Panc1 (cell line): ENCODE data around the gene BRINP3. TPM values are rescaled to one million over a fixed set of nuclear protein-coding genes. Genes with fewer than 3 reads are reported as not detected.

ENCODE experiments used
- ATAC-seq: fragments of 200-7000 bp; cut with Tn5 transposase; 2 replicates; pipeline ENCODE4 v1.9.1; 2020; ENCODE audit warnings: mild to moderate bottlenecking, moderate library complexity
- BruUV-seq: library from RNA; stranded (reverse); fragments of 400-500 nt; replicated peaks from 2 replicates; lab custom pipeline; 2021; lab: Mats Ljungman, UMichigan
- CTCF ChIA-PET: fragments of 300-600 bp; sonication (Branson Sonifier 250); formaldehyde crosslinking; loops from one replicate; lab custom pipeline; 2022; ENCODE audit warnings: antibody characterized with exemption; lab: Charles Lee
- POLR2A ChIA-PET: fragments of 300-600 bp; sonication (Branson Sonifier 250); formaldehyde crosslinking; loops from one replicate; lab custom pipeline; 2022; ENCODE audit warnings: antibody characterized with exemption; lab: Charles Lee
- DNase-seq: peaks from one replicate; pipeline ENCODE4 v3.0.0-alpha.2; 2010; ENCODE audit warnings: low read depth, low spot score
- H3K27ac ChIP-seq: 2 replicates; pipeline ENCODE4 v1.5.1; 2011; ENCODE audit warnings: mild to moderate bottlenecking, low read length, inconsistent platforms
- H3K27me3 ChIP-seq: fragments of 200-500 bp; sonication (Bioruptor generic); 2 replicates; pipeline ENCODE4 v1.6.0; 2014; ENCODE audit warnings: low read length, inconsistent platforms; ENCODE audit not compliant: control insufficient read depth, insufficient read depth
- H3K36me3 ChIP-seq: fragments of 200-500 bp; sonication (Bioruptor generic); 2 replicates; pipeline ENCODE4 v1.5.1; 2014; ENCODE audit warnings: inconsistent platforms, mild to moderate bottlenecking, low read length, moderate library complexity; ENCODE audit not compliant: control insufficient read depth, insufficient read depth
- H3K4me1 ChIP-seq: 2 replicates; pipeline ENCODE4 v1.5.1; 2011; ENCODE audit warnings: inconsistent platforms, mild to moderate bottlenecking, low read length, moderate library complexity; ENCODE audit not compliant: control insufficient read depth, insufficient read depth
- H3K4me3 ChIP-seq, 2 experiments: 2 replicates each; pipeline ENCODE4 v1.5.1; 2011 to 2012; ENCODE audit warnings: low read depth in 2 of 2, low read length in 2 of 2, mild to moderate bottlenecking in 2 of 2, inconsistent platforms in 1 of 2, moderate library complexity in 1 of 2
- H3K9me3 ChIP-seq: fragments of 200-500 bp; sonication (Bioruptor generic); 2 replicates; pipeline ENCODE4 v1.5.1; 2014; ENCODE audit warnings: low read depth, mild to moderate bottlenecking, inconsistent platforms, low read length, moderate library complexity; ENCODE audit not compliant: control insufficient read depth, insufficient read depth
- POLR2AphosphoS5 ChIP-seq: IDR thresholded peaks from 2 replicates; pipeline ENCODE4 v1.6.1; 2012; ENCODE audit warnings: mild to moderate bottlenecking, low read depth, low read length, moderate library complexity
- SIN3A ChIP-seq: IDR thresholded peaks from 2 replicates; pipeline ENCODE4 v1.6.1; 2012; ENCODE audit warnings: low read depth, mild to moderate bottlenecking, low read length, moderate library complexity, borderline replicate concordance; ENCODE audit not compliant: insufficient read depth
- TCF7L2 ChIP-seq: IDR thresholded peaks from 2 replicates; pipeline ENCODE4 v1.6.1; 2011; ENCODE audit warnings: mild to moderate bottlenecking, low read depth, low read length, inconsistent platforms
- in situ Hi-C: cut with HindIII; loops from 2 replicates; pipeline ENCODE4 v1.10.0; 2016; ENCODE audit warnings: low sequenced_read_pairs, low pct_unique_long_range_greater_than_20kb
- intact Hi-C: fragments of 100-400 bp; cut with micrococcal nuclease; formaldehyde crosslinking; loops from one replicate; pipeline ENCODE4 v1.10.0; 2022; ENCODE audit not compliant: unreplicated experiment
- total RNA-seq: library from RNA; stranded (reverse); gene quantifications from one replicate; pipeline ENCODE4 v1.2.1, GENCODE V29; 2021; ENCODE audit not compliant: unreplicated experiment
- TF ChIP-seq, protein P1 (sequence below): fragments of 450-650 bp; IDR thresholded peaks from 2 replicates; pipeline ENCODE4 v1.5.1; 2017; ENCODE audit warnings: mild to moderate bottlenecking
- TF ChIP-seq, protein P2 (sequence below), 2 experiments: IDR thresholded peaks; 2 replicates each; pipeline ENCODE4 v1.6.1; 2011 to 2012; ENCODE audit warnings: low read depth in 2 of 2, control low read depth in 1 of 2, low read length in 1 of 2, mild to moderate bottlenecking in 1 of 2, moderate library complexity in 1 of 2; ENCODE audit not compliant: insufficient read depth in 1 of 2

BRINP3 gene
- total RNA-seq, 1 experiment from 2014 or later = 1.0 TPM

DNA sequence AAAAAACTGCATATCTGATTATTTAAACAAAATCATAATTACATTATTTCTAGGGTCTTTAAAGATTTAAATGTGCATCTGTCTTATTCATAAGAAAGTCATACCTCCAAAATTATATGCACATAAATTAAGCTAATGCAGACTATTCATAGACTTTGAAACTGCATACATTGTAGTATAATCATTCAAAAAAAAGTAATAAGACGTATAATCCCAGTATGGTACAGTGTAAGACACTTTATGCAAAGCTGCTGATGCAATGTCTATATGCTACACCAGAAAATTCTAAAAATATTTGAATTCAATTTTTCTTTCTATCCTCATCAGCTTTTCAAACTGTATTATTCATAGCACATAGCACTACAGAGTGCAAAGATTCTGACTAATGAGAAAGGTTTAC is 22.0 kb downstream of the BRINP3 start:
- in situ Hi-C loops = no loop called here
- Histone ChIP-seq H3K27me3 (no peaks in the 10 kb centered on the region), H3K4me3 (no peak overlapping the region), H3K4me1 (no peaks in the 10 kb centered on the region), H3K9me3 (no peaks in the 10 kb centered on the region), H3K27ac (no peak overlapping the region), H3K36me3 (no peaks in the 10 kb centered on the region)
- POLR2A ChIA-PET = no interaction called here
- DNase-seq (no peak), ATAC-seq (no peak)
- CTCF ChIA-PET = no interaction called here
- TF ChIP-seq, protein P1, sequence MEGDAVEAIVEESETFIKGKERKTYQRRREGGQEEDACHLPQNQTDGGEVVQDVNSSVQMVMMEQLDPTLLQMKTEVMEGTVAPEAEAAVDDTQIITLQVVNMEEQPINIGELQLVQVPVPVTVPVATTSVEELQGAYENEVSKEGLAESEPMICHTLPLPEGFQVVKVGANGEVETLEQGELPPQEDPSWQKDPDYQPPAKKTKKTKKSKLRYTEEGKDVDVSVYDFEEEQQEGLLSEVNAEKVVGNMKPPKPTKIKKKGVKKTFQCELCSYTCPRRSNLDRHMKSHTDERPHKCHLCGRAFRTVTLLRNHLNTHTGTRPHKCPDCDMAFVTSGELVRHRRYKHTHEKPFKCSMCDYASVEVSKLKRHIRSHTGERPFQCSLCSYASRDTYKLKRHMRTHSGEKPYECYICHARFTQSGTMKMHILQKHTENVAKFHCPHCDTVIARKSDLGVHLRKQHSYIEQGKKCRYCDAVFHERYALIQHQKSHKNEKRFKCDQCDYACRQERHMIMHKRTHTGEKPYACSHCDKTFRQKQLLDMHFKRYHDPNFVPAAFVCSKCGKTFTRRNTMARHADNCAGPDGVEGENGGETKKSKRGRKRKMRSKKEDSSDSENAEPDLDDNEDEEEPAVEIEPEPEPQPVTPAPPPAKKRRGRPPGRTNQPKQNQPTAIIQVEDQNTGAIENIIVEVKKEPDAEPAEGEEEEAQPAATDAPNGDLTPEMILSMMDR = no peak
- TF ChIP-seq TCF7L2 = no peak
- no peak for TF ChIP-seq POLR2AphosphoS5
- TF ChIP-seq, protein P2, sequence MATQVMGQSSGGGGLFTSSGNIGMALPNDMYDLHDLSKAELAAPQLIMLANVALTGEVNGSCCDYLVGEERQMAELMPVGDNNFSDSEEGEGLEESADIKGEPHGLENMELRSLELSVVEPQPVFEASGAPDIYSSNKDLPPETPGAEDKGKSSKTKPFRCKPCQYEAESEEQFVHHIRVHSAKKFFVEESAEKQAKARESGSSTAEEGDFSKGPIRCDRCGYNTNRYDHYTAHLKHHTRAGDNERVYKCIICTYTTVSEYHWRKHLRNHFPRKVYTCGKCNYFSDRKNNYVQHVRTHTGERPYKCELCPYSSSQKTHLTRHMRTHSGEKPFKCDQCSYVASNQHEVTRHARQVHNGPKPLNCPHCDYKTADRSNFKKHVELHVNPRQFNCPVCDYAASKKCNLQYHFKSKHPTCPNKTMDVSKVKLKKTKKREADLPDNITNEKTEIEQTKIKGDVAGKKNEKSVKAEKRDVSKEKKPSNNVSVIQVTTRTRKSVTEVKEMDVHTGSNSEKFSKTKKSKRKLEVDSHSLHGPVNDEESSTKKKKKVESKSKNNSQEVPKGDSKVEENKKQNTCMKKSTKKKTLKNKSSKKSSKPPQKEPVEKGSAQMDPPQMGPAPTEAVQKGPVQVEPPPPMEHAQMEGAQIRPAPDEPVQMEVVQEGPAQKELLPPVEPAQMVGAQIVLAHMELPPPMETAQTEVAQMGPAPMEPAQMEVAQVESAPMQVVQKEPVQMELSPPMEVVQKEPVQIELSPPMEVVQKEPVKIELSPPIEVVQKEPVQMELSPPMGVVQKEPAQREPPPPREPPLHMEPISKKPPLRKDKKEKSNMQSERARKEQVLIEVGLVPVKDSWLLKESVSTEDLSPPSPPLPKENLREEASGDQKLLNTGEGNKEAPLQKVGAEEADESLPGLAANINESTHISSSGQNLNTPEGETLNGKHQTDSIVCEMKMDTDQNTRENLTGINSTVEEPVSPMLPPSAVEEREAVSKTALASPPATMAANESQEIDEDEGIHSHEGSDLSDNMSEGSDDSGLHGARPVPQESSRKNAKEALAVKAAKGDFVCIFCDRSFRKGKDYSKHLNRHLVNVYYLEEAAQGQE (IDR thresholded peaks at IDR 0.05; ENCODE audit: insufficient read depth in 1 of 2, low read depth in 2 of 2, low read length in 1 of 2) = no peak
- no peak for TF ChIP-seq SIN3A
- no TSS peak for BruUV-seq
- intact Hi-C loops = loop anchor here (5.0 kb wide), 1 partner anchor 807 kb away; no protein-coding TSS in a partner anchor

DNA sequence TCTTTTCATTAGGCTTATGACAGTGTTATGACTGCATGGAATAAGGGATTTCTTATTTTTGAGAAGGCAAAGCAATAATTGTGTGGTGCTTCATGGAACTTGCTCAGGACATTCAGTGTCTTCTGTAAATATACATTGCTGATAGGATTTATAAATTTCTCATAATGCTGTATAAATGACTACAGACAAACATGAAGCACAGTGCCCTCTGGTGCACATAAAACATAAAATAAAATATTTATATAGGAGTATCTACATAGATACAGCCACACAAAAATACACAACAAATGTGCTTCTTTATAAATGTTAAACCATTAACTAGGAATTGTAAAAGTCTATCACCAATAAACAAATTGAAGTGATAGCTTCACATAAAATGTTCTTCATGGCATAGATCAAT is 24.1 kb downstream of the BRINP3 start:
- CTCF ChIA-PET = no interaction called here
- Histone ChIP-seq H3K4me3 (no peak overlapping the region), H3K36me3 (no peaks in the 10 kb centered on the region), H3K4me1 (no peaks in the 10 kb centered on the region), H3K27me3 (no peaks in the 10 kb centered on the region), H3K9me3 (no peaks in the 10 kb centered on the region), H3K27ac (no peak overlapping the region)
- in situ Hi-C loops = no loop called here
- TF ChIP-seq, protein P1 = peak; percentile 28; the same call in 1 of the 2 replicates
- no peak for TF ChIP-seq POLR2AphosphoS5
- ATAC-seq (no peak), DNase-seq (no peak)
- POLR2A ChIA-PET = no interaction called here
- no TSS peak for BruUV-seq
- intact Hi-C loops = no loop called here
